ENCODE results near the gene IL1RAP. TPM values are rescaled to one million over a fixed set of nuclear protein-coding genes. Genes with fewer than 3 reads are reported as not detected.
A peak's percentile ranks its signal among the peaks of the same experiment; 100 is the strongest.

IL1RAP gene
- total RNA-seq, 1 donor from 2014 or later: 43.4 TPM

DNA sequence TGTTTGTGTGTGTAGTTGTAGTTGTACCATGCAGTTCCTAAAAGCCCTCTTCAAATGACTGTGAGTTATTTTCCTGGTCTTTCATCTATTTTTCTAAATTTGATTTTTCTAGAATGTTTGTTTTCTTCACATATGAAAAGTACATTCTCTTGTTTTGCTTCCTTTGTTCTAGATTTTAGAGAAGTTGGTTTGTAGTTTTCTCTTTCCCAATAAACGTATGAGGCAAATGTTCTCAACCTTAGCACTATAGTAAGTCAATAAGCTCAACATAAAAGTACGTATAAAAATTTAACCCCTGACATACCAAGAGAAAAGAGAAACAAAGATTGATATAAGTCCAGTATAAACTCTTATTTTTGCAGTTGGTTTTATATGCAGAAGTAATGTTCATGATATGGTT is 74.7 kb downstream of the IL1RAP start:
- DNase-seq (ENCODE audit: low read depth) (no peak), FAIRE-seq (no peak)
- Histone ChIP-seq H3K27me3 (ENCODE audit: control insufficient read depth, insufficient read depth, low read length) (no peaks in the 10 kb centered on the region), H3K4me3 (ENCODE audit: low read depth, low read length) (no peak overlapping the region), H3K36me3 (ENCODE audit: control insufficient read depth, insufficient read depth, low read length) (peaks cover 1% of the 10 kb centered on the region)
- TF ChIP-seq, protein P1, sequence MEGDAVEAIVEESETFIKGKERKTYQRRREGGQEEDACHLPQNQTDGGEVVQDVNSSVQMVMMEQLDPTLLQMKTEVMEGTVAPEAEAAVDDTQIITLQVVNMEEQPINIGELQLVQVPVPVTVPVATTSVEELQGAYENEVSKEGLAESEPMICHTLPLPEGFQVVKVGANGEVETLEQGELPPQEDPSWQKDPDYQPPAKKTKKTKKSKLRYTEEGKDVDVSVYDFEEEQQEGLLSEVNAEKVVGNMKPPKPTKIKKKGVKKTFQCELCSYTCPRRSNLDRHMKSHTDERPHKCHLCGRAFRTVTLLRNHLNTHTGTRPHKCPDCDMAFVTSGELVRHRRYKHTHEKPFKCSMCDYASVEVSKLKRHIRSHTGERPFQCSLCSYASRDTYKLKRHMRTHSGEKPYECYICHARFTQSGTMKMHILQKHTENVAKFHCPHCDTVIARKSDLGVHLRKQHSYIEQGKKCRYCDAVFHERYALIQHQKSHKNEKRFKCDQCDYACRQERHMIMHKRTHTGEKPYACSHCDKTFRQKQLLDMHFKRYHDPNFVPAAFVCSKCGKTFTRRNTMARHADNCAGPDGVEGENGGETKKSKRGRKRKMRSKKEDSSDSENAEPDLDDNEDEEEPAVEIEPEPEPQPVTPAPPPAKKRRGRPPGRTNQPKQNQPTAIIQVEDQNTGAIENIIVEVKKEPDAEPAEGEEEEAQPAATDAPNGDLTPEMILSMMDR (IDR thresholded peaks at IDR 0.05; ENCODE audit: insufficient read depth, low read length, severe bottlenecking): no peak

DNA sequence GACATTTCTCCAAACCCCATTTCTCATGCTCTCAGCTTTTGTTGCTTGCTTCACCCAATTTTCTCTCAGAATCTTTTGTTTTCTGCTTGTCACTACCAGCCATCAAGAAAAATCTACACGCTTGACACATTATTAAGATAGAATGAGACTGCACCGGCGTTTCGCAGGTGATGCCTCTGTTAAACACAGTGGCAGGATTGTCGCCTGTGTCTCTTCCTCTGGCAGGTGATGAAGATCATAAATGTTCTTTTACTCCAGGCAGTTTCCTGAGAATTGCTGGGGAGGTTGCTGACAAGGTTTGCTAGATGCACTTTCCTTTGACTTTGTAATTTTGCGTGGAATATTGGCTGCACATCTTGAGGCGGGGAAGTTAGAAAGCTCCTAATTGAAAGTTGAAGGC is 75.4 kb downstream of the IL1RAP start:
- Histone ChIP-seq H3K4me3 (ENCODE audit: low read depth, low read length) (no peak overlapping the region), H3K27me3 (ENCODE audit: control insufficient read depth, insufficient read depth, low read length) (no peaks in the 10 kb centered on the region), H3K36me3 (ENCODE audit: control insufficient read depth, insufficient read depth, low read length) (peaks cover 1% of the 10 kb centered on the region)
- FAIRE-seq (no peak), DNase-seq (ENCODE audit: low read depth) (no peak)
- TF ChIP-seq, protein P1 (IDR thresholded peaks at IDR 0.05; ENCODE audit: insufficient read depth, low read length, severe bottlenecking): no peak

DNA sequence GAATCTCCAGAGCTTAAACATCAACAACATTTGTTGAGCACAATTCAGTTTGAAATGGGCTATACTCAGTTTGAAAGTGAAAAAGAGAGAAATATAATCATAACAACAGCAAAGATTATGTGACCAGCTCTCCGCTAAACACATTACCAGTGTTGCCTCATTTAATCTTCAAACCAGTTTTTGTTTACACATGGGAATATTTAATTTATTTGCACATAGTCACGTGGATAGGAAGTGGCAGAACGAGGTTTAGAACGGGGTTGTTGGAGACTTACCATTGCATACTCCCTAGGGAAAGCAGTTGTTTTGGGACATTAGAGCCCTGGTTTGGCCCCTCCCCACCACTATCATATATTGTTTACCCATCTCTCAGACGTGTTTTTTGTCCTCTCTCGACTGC is 77.2 kb downstream of the IL1RAP start:
- no peak for DNase-seq (ENCODE audit: low read depth)
- Histone ChIP-seq H3K36me3 (ENCODE audit: control insufficient read depth, insufficient read depth, low read length) (peaks cover 1% of the 10 kb centered on the region), H3K4me3 (ENCODE audit: low read depth, low read length) (no peak overlapping the region), H3K27me3 (ENCODE audit: control insufficient read depth, insufficient read depth, low read length) (no peaks in the 10 kb centered on the region)
- TF ChIP-seq, protein P1 (IDR thresholded peaks at IDR 0.05; ENCODE audit: insufficient read depth, low read length, severe bottlenecking): no peak
- no peak for FAIRE-seq

DNA sequence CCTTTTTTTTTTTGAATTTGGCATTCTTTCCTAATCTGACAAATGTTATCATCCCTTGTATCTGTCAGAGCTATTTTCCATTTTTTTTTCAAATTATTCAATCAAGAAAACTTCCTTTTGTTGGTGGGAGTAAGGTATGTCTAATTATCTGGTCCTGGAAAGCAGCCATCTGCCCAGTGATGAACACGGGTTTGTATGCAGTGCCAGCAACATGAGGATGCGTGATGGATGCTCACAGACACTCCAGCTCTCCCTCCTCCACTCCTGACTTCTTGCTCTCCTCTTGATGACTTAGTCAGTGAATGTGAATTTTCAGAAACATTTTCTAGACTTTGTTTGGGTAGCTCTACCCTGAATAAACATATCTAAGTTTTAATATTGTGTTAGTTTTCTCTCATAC is 79.2 kb downstream of the IL1RAP start:
- Histone ChIP-seq H3K4me3 (ENCODE audit: low read depth, low read length) (no peak overlapping the region), H3K36me3 (ENCODE audit: control insufficient read depth, insufficient read depth, low read length) (peaks cover 1% of the 10 kb centered on the region), H3K27me3 (ENCODE audit: control insufficient read depth, insufficient read depth, low read length) (no peaks in the 10 kb centered on the region)
- DNase-seq (ENCODE audit: low read depth) (no peak), FAIRE-seq (no peak)
- TF ChIP-seq, protein P1 (IDR thresholded peaks at IDR 0.05; ENCODE audit: insufficient read depth, low read length, severe bottlenecking): no peak

DNA sequence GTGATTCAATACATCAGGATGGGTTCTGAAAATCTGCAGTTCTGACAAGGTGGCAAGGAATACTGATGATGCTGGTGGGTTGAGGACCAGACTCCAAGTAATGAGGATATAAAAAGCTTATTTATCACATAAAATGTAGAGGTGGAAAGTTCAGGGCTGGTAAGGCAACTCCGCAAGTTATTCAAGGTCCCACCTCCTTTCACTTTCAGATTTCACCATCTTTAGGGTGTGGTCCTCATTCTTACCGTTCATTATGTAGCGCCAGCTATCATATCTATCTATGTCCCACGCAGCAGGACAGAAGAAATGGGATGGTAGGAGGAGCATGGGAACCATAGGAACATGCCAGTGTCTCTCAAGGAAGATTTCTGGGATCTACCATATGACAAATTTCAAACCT is 80.3 kb downstream of the IL1RAP start:
- DNase-seq (ENCODE audit: low read depth): no peak
- peak; percentile 18 for FAIRE-seq
- H3K4me3 ChIP-seq (ENCODE audit: low read depth, low read length): no peak overlapping the region
- H3K36me3 ChIP-seq (ENCODE audit: control insufficient read depth, insufficient read depth, low read length): no peaks in the 10 kb centered on the region
- TF ChIP-seq, protein P1 (IDR thresholded peaks at IDR 0.05; ENCODE audit: insufficient read depth, low read length, severe bottlenecking): no peak
- H3K27me3 ChIP-seq (ENCODE audit: control insufficient read depth, insufficient read depth, low read length): no peaks in the 10 kb centered on the region

DNA sequence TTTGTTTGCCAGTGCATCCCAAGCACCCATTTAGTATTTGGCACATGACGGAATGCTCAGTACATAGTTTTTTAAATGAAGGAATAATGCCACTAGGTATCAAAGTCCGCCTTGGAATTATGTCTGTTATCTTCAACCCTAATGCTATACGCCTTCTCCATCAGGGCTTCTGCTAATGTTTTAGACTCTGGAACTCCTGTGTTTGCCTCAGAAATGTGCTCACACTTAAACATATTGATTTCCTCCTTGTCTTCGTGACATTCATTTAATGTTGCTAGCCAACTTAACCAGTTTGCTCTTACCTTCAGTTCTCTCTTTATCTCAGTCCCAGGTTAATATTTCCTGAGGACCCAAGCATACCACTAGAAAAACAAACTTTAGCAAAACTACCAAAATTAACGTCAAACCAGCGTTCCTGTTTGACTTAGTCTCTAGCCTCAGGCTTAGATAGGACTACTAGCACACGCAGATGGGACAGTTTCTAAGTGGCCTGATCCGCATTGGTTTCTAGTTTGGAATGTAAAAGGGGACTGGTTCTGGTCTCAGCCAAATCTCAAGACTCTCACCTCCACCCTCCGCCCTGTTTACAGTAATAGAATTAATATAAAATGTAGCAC is 81.4 kb downstream of the IL1RAP start:
- H3K36me3 ChIP-seq (ENCODE audit: control insufficient read depth, insufficient read depth, low read length): peaks cover under 1% of the 10 kb centered on the region
- H3K27me3 ChIP-seq (ENCODE audit: control insufficient read depth, insufficient read depth, low read length): no peaks in the 10 kb centered on the region
- DNase-seq (ENCODE audit: low read depth): peak; percentile 23
- TF ChIP-seq, protein P1 (IDR thresholded peaks at IDR 0.05; ENCODE audit: insufficient read depth, low read length, severe bottlenecking): no peak
- FAIRE-seq: no peak
- no peak overlapping the region for H3K4me3 ChIP-seq (ENCODE audit: low read depth, low read length)

All from bronchial epithelial cell (primary cell).